ENCODE measurements around the gene HLA-DOB. TPM values are rescaled to one million over a fixed set of nuclear protein-coding genes. Genes with fewer than 3 reads are reported as not detected.
A peak's percentile ranks its signal among the peaks of the same experiment; 100 is the strongest.

The HLA-DOB gene
- total and polyA plus RNA-seq, 2 of the 13 experiments (the other 11 are each of a cell fraction or from before 2014, with no cell fraction given), result not detected

DNA sequence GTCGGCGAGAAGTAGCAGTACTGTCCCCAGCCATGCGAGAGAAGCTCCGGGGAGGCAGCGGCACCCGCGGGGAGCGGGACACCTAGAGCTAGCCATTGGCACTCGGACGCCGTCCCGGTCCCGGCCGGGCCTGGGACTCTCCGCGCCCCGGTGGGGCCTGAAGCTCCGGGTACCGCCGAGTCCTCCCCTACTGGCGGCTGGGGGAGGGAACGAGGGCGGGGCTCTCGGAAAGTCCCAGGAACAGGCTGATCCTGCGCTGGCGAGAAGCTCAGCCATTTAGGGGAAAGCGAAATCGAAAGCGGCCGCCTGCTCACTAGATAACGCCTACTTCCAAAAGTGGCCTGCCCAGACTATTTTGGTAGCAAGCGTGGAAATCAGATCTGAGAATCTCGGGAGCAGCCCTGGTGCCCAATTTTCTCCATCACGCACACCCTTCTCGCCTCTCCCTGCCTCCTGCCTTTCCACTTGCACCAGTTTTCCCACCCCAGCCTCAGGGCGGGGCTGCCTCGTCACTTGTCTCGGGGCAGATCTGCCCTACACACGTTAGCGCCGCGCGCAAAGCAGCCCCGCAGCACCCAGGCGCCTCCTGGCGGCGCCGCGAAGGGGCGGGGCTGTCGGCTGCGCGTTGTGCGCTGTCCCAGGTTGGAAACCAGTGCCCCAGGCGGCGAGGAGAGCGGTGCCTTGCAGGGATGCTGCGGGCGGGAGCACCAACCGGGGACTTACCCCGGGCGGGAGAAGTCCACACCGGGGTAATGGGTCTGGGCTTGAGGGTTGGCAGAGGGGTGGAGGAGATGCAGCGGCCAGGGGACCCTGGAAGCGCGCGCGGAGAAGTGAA, 37.0 kb upstream of the HLA-DOB start, which contains the start of the genes PSMB9 and TAP1 (continued):
- peak; percentile 80; the same call in 1 of the 2 replicates for TF ChIP-seq SALL2 (CRISPR knock-in tag; IDR thresholded peaks at IDR 0.05)
- no peak for TF ChIP-seq ZNF431 (CRISPR knock-in tag; IDR thresholded peaks at IDR 0.05; ENCODE audit: borderline replicate concordance, low read depth)
- TF ChIP-seq ZEB1 (IDR thresholded peaks at IDR 0.05; ENCODE audit: insufficient replicate concordance, low read depth), result no peak
- peak; percentile 87 for TF ChIP-seq ZNF556 (CRISPR knock-in tag; IDR thresholded peaks at IDR 0.05; ENCODE audit: borderline replicate concordance)
- TF ChIP-seq, protein P1, sequence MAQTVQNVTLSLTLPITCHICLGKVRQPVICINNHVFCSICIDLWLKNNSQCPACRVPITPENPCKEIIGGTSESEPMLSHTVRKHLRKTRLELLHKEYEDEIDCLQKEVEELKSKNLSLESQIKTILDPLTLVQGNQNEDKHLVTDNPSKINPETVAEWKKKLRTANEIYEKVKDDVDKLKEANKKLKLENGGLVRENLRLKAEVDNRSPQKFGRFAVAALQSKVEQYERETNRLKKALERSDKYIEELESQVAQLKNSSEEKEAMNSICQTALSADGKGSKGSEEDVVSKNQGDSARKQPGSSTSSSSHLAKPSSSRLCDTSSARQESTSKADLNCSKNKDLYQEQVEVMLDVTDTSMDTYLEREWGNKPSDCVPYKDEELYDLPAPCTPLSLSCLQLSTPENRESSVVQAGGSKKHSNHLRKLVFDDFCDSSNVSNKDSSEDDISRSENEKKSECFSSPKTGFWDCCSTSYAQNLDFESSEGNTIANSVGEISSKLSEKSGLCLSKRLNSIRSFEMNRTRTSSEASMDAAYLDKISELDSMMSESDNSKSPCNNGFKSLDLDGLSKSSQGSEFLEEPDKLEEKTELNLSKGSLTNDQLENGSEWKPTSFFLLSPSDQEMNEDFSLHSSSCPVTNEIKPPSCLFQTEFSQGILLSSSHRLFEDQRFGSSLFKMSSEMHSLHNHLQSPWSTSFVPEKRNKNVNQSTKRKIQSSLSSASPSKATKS (CRISPR knock-in tag; IDR thresholded peaks at IDR 0.05), result peak; percentile 90; the same call in 1 of the 2 replicates
- TF ChIP-seq ZNF17 (CRISPR knock-in tag; IDR thresholded peaks at IDR 0.05), result no peak; the same call in 1 of the 2 replicates
- TF ChIP-seq NCOA5 (CRISPR knock-in tag; IDR thresholded peaks at IDR 0.05), result no peak
- no peak for TF ChIP-seq SOX13 (IDR thresholded peaks at IDR 0.05)
- TF ChIP-seq SOX13 (CRISPR knock-in tag; conservative IDR thresholded peaks at IDR 0.05 in 1 of 2, IDR thresholded peaks at IDR 0.05 in 1 of 2), result peak in 1 of 2 experiments; percentile 12; a peak in 1 of 4 replicates
- no peak; the same call in 1 of the 2 replicates for TF ChIP-seq HMG20A (CRISPR knock-in tag; IDR thresholded peaks at IDR 0.05; ENCODE audit: borderline replicate concordance)
- no peak; the same call in 1 of the 2 replicates for TF ChIP-seq TMF1 (CRISPR knock-in tag; IDR thresholded peaks at IDR 0.05; ENCODE audit: low read depth)
- TF ChIP-seq, protein P2, sequence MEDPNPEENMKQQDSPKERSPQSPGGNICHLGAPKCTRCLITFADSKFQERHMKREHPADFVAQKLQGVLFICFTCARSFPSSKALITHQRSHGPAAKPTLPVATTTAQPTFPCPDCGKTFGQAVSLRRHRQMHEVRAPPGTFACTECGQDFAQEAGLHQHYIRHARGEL (CRISPR knock-in tag; IDR thresholded peaks at IDR 0.05), result peak; percentile 87; the same call in 1 of the 2 replicates
- no peak for TF ChIP-seq PCBP2 (optimal IDR thresholded peaks at IDR 0.05; ENCODE audit: low read depth, low read length, poor library complexity, severe bottlenecking)
- peak; percentile 94 for TF ChIP-seq ZNF263 (CRISPR knock-in tag; IDR thresholded peaks at IDR 0.05)
- peak; percentile 47; the same call in 1 of the 2 replicates for TF ChIP-seq FOXO1 (CRISPR knock-in tag; IDR thresholded peaks at IDR 0.05)
- TF ChIP-seq ZNF383 (CRISPR knock-in tag; IDR thresholded peaks at IDR 0.05; ENCODE audit: borderline replicate concordance), result no peak; the same call in 1 of the 2 replicates
- peak; percentile 90 for TF ChIP-seq RBM39 (IDR thresholded peaks at IDR 0.05; ENCODE audit: low read depth, low read length, poor library complexity, severe bottlenecking)
- TF ChIP-seq FOXC1 (CRISPR knock-in tag; IDR thresholded peaks at IDR 0.05; ENCODE audit: borderline replicate concordance), result no peak
- TF ChIP-seq PAWR (CRISPR knock-in tag; IDR thresholded peaks at IDR 0.05; ENCODE audit: borderline replicate concordance), result no peak
- TF ChIP-seq SP5 (CRISPR knock-in tag; IDR thresholded peaks at IDR 0.05; ENCODE audit: borderline replicate concordance, low read depth), result peak; percentile 89
- TF ChIP-seq, protein P3, sequence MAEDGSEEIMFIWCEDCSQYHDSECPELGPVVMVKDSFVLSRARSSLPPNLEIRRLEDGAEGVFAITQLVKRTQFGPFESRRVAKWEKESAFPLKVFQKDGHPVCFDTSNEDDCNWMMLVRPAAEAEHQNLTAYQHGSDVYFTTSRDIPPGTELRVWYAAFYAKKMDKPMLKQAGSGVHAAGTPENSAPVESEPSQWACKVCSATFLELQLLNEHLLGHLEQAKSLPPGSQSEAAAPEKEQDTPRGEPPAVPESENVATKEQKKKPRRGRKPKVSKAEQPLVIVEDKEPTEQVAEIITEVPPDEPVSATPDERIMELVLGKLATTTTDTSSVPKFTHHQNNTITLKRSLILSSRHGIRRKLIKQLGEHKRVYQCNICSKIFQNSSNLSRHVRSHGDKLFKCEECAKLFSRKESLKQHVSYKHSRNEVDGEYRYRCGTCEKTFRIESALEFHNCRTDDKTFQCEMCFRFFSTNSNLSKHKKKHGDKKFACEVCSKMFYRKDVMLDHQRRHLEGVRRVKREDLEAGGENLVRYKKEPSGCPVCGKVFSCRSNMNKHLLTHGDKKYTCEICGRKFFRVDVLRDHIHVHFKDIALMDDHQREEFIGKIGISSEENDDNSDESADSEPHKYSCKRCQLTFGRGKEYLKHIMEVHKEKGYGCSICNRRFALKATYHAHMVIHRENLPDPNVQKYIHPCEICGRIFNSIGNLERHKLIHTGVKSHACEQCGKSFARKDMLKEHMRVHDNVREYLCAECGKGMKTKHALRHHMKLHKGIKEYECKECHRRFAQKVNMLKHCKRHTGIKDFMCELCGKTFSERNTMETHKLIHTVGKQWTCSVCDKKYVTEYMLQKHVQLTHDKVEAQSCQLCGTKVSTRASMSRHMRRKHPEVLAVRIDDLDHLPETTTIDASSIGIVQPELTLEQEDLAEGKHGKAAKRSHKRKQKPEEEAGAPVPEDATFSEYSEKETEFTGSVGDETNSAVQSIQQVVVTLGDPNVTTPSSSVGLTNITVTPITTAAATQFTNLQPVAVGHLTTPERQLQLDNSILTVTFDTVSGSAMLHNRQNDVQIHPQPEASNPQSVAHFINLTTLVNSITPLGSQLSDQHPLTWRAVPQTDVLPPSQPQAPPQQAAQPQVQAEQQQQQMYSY (CRISPR knock-in tag; IDR thresholded peaks at IDR 0.05), result peak; percentile 76; the same call in 1 of the 2 replicates

All from HepG2 (cell line).